NB4 (cell line): Measurements from ENCODE around the gene CCHCR1.

ENCODE experiments used
- CTCF ChIP-seq: IDR thresholded peaks from one replicate; pipeline ENCODE4 v1.5.1; 2012; ENCODE audit warnings: low read depth, low read length
- MAX ChIP-seq: IDR thresholded peaks from 2 replicates; pipeline ENCODE4 v1.6.1; 2011; ENCODE audit warnings: low read depth, low read length
- MYC ChIP-seq: IDR thresholded peaks from 2 replicates; pipeline ENCODE4 v1.6.1; 2011; ENCODE audit warnings: low read depth, low read length
- POLR2A ChIP-seq: IDR thresholded peaks from 2 replicates; pipeline ENCODE4 v1.6.1; 2011; ENCODE audit warnings: mild to moderate bottlenecking; ENCODE audit not compliant: insufficient read length; ENCODE audit errors: extremely low read depth

GRCh38 chr6:31172973-31173384, 15.4 kb upstream of the CCHCR1 start:
- TF ChIP-seq CTCF (no peak), POLR2A (no peak), MAX (no peak), MYC (no peak)
